ENCODE results near the gene RBFOX2.
"Not testable (repeated sequence)": the region's sequence is repeated elsewhere in the genome, so short reads cannot be mapped to it uniquely, and the experiment has no call there.

RBFOX2 gene

GRCh38 chr22:35728639-35729308, 299.9 kb downstream of the RBFOX2 start:
- no peak for FAIRE-seq

- FAIRE-seq, result no peak
These were observed 301.2 kb downstream of the RBFOX2 start for GRCh38 chr22:35727436-35727835.

GRCh38 chr22:35726933-35727332, 301.7 kb downstream of the RBFOX2 start:
- FAIRE-seq, result no peak

- FAIRE-seq, result no peak
These were observed 302.2 kb downstream of the RBFOX2 start for GRCh38 chr22:35726398-35726797.

- no peak for FAIRE-seq
These were observed 303.1 kb downstream of the RBFOX2 start for GRCh38 chr22:35725521-35725920.

GRCh38 chr22:35721960-35722359, 306.7 kb downstream of the RBFOX2 start:
- FAIRE-seq, result no peak

GRCh38 chr22:35719212-35719875, 309.3 kb downstream of the RBFOX2 start:
- FAIRE-seq, result no peak

- FAIRE-seq, result no peak
These were observed 311.1 kb downstream of the RBFOX2 start, which contains the start of gene APOL5 for GRCh38 chr22:35717572-35717971. APOL5 (plus strand) TSS chr22:35717872; CDS start chr22:35717872, 0 bp downstream.

GRCh38 chr22:35712672-35713071, 316.0 kb downstream of the RBFOX2 start:
- FAIRE-seq, result no peak

- FAIRE-seq, result no peak
These were observed 317.3 kb downstream of the RBFOX2 start for GRCh38 chr22:35711336-35711735.

- FAIRE-seq, result no peak
These were observed 319.7 kb downstream of the RBFOX2 start for GRCh38 chr22:35708917-35709316.

- no peak for FAIRE-seq
These were observed 320.2 kb downstream of the RBFOX2 start for GRCh38 chr22:35708453-35708852.

GRCh38 chr22:35705141-35705540, 323.5 kb downstream of the RBFOX2 start:
- no peak for FAIRE-seq

- no peak for FAIRE-seq
These were observed 324.6 kb downstream of the RBFOX2 start for GRCh38 chr22:35703861-35704584.

- not testable (repeated sequence) for FAIRE-seq
These were observed 328.8 kb downstream of the RBFOX2 start for GRCh38 chr22:35699852-35700251.

- no peak for FAIRE-seq
These were observed 331.5 kb downstream of the RBFOX2 start for GRCh38 chr22:35697142-35697541.

GRCh38 chr22:35695202-35695601, 333.4 kb downstream of the RBFOX2 start:
- no peak for FAIRE-seq

- FAIRE-seq, result no peak
These were observed 338.6 kb downstream of the RBFOX2 start for GRCh38 chr22:35690001-35690400.

GRCh38 chr22:35688913-35689675, 339.5 kb downstream of the RBFOX2 start:
- no peak for FAIRE-seq

Data from G401.6 (cell line).